Muscle of arm (tissue), 14 donors: ENCODE results near the gene RCAN1. TPM values are rescaled to one million over a fixed set of nuclear protein-coding genes. Genes with fewer than 3 reads are reported as not detected.

ENCODE experiments used
- DNase-seq: peaks from one replicate; pipeline ENCODE4 v3.0.0-alpha.2; 2013
- long read RNA-seq, 11 donors: transcript quantifications; one replicate each; lab custom pipeline, GENCODE V29; 2026
- polyA plus RNA-seq, 12 donors: library from polyadenylated mRNA; unstranded; fragments of 120-200 nt; gene quantifications; one replicate each; pipeline ENCODE4 v1.2.1, GENCODE V29; 2013; ENCODE audit not compliant: insufficient read length in 12 of 12

Gene RCAN1
- 10 to 100 TPM in 11 of 12 donors, not detected in 1; 17.6 to 76.2 (median 29.1) TPM for polyA plus RNA-seq
- long read RNA-seq, donor 1, transcript RCAN1-202 (4 exons, 2,408 nt): major isoform, 15 of 24 reads
- long read RNA-seq, donor 1, partial matches to known transcripts: 0 of 24 reads
- long read RNA-seq, donor 1, other reads (novel, unspliced or antisense): 0 of 24 reads
- long read RNA-seq, donor 2, transcript RCAN1-202 (4 exons, 2,408 nt): minor isoform, 5 of 14 reads
- long read RNA-seq, donor 2, transcript RCAN1-201 (4 exons, 2,490 nt): major isoform, 9 of 14 reads
- long read RNA-seq, donor 2, partial matches to known transcripts: 0 of 14 reads
- long read RNA-seq, donor 2, other reads (novel, unspliced or antisense): 0 of 14 reads
- long read RNA-seq, donor 3, partial matches to known transcripts: 5 of 9 reads
- long read RNA-seq, donor 3, other reads (novel, unspliced or antisense): 0 of 9 reads
- long read RNA-seq, donor 4, partial matches to known transcripts: 0 of 3 reads
- long read RNA-seq, donor 4, other reads (novel, unspliced or antisense): 0 of 3 reads
- long read RNA-seq, donor 5, transcript RCAN1-201 (4 exons, 2,490 nt): major isoform, 5 of 8 reads
- long read RNA-seq, donor 5, partial matches to known transcripts: 0 of 8 reads
- long read RNA-seq, donor 5, other reads (novel, unspliced or antisense): 0 of 8 reads
- long read RNA-seq, donor 6, transcript RCAN1-202 (4 exons, 2,408 nt): major isoform, 12 of 15 reads
- long read RNA-seq, donor 6, partial matches to known transcripts: 0 of 15 reads
- long read RNA-seq, donor 6, other reads (novel, unspliced or antisense): 0 of 15 reads
- long read RNA-seq, donor 7, transcript RCAN1-201 (4 exons, 2,490 nt): major isoform, 5 of 7 reads
- long read RNA-seq, donor 7, partial matches to known transcripts: 0 of 7 reads
- long read RNA-seq, donor 7, other reads (novel, unspliced or antisense): 0 of 7 reads
- long read RNA-seq, donor 8, partial matches to known transcripts: 5 of 13 reads
- long read RNA-seq, donor 8, other reads (novel, unspliced or antisense): 0 of 13 reads
- long read RNA-seq, donor 9, transcript RCAN1-202 (4 exons, 2,408 nt): major isoform, 5 of 12 reads
- long read RNA-seq, donor 9, partial matches to known transcripts: 0 of 12 reads
- long read RNA-seq, donor 9, other reads (novel, unspliced or antisense): 0 of 12 reads
- long read RNA-seq, donor 10, partial matches to known transcripts: 5 of 10 reads
- long read RNA-seq, donor 10, other reads (novel, unspliced or antisense): 0 of 10 reads
- long read RNA-seq, donor 11, transcript RCAN1-201 (4 exons, 2,490 nt): minor isoform, 6 of 53 reads
- long read RNA-seq, donor 11, transcript RCAN1-202 (4 exons, 2,408 nt): major isoform, 25 of 53 reads
- long read RNA-seq, donor 11, partial matches to known transcripts: 20 of 53 reads
- long read RNA-seq, donor 11, other reads (novel, unspliced or antisense): 0 of 53 reads

GRCh38 chr21:34614628-34615486 lies at the start of gene RCAN1:
TSS of gene RCAN1 (minus strand) at chr21:34615113. CDS start at chr21:34615011, 102 bp downstream.
- DNase-seq: peak; percentile 94

GRCh38 chr21:34661848-34662247 lies 46.9 kb upstream of the RCAN1 start:
- DNase-seq: no peak

DNA sequence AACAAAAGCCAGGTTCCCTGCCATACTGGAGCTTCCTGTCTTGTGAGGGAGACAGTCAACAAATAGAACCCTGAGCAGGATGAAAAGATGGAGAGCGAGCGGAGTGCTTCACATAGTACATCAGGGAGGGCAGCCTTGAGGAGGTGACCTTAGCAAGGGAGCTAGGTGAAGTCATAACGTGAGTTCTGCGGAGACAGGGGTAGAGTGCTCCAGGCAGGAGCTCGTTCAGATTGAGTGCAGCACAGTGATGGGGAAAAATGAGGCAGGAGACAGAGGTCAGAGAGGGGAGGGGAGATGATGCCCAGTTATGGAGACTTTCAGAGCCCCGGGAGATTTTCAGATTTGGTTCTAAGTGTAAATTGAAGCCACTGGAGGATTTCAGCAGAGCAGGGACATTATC lies 38.6 kb upstream of the RCAN1 start:
- DNase-seq: no peak

- DNase-seq: no peak
Observed at GRCh38 chr21:34651642-34652041, 36.7 kb upstream of the RCAN1 start.

GRCh38 chr21:34650861-34651431 lies 36.0 kb upstream of the RCAN1 start:
- DNase-seq: no peak

GRCh38 chr21:34649400-34649799 lies 34.5 kb upstream of the RCAN1 start:
- DNase-seq: no peak

GRCh38 chr21:34648739-34649297 lies 33.9 kb upstream of the RCAN1 start:
- DNase-seq: no peak

GRCh38 chr21:34647555-34647954 lies 32.6 kb upstream of the RCAN1 start:
- DNase-seq: no peak

- no peak for DNase-seq
Observed at GRCh38 chr21:34644825-34645224, 29.9 kb upstream of the RCAN1 start.

- no peak for DNase-seq
Observed at GRCh38 chr21:34642211-34643075, 27.5 kb upstream of the RCAN1 start.

- no peak for DNase-seq
Observed at GRCh38 chr21:34640858-34641257, 25.9 kb upstream of the RCAN1 start.

DNA sequence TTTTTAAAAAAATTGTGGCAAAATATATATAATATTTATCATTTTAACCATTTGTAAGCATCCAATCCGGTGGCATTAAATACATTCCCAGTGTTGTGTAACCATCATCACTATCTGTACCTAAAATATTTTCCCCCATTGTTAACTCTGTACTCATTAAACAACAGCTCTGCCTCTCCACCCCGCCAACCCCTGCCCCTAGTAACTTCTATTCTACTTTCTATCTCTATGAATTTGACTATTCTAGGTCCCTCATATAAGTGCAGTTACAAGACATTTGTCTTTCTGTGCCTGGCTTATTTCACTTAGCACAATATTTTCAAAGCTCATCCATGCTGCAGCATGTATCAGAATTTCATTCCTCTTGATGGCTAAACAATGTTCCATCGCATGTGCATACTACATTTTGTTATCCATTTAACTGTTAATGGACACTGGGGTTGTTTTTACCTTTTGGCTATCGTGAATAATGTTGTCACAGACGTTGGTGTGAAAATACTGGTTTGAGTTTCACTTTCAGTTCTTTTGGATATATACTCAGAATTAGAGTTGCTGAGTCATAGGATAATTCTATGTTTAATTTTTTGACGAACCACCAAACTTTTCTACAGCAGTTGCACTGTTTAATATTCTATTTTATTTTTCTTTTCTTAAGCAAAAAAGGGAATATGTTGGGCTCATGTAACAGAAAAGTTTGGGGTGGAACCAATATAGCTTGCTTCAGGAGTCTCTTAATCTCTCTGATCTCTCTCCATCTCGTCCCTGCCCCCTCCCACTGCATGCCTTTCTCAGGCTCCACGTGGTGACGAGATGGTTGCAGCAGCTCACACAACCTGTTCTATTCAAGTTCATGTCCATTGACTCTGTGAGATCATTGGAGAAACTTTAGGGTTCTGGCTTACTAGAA lies 25.2 kb upstream of the RCAN1 start:
- DNase-seq: no peak

- DNase-seq: no peak
Observed at GRCh38 chr21:34639250-34639649, 24.3 kb upstream of the RCAN1 start.

DNA sequence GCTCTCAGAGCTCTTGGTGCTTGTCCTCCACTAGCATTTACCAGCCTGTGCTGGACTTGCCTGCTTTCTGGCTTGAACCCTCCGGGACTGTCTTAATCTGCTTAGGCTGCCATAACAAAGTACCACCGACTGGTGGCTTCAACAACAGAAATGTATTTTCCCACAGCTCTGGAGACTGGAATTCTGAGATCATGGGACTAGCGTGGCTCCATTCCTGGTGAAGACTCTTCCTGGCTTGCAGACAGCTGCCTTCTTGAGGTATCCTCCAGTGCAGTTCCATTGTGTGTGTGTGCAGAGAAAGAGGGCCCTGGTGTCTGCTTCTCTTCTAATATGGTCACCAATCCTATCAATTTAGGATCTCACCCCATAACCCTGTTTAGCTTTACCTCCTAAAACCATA lies 22.0 kb upstream of the RCAN1 start:
- no peak for DNase-seq

DNA sequence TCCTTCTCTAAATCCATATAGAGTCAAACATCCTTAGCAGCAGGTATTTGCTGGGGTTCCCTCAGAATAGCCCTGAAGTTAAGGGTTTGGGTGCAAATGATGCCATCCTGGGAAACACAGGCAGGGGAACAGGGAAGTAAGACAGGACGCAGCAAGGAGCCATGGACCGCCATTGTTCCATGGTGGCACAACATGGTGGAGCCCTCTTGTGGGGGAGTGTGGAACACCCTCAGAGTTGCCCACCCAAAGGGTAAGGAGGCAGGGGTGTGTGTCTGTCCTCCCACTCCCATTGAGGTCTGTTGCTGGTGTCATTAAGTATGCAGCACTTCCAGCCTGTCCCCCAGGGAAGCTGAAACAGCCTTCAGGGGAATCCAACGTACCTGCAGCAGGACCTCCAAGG lies 20.4 kb upstream of the RCAN1 start:
- no peak for DNase-seq

- DNase-seq: no peak
Observed at GRCh38 chr21:34632498-34632897, 17.6 kb upstream of the RCAN1 start.

DNA sequence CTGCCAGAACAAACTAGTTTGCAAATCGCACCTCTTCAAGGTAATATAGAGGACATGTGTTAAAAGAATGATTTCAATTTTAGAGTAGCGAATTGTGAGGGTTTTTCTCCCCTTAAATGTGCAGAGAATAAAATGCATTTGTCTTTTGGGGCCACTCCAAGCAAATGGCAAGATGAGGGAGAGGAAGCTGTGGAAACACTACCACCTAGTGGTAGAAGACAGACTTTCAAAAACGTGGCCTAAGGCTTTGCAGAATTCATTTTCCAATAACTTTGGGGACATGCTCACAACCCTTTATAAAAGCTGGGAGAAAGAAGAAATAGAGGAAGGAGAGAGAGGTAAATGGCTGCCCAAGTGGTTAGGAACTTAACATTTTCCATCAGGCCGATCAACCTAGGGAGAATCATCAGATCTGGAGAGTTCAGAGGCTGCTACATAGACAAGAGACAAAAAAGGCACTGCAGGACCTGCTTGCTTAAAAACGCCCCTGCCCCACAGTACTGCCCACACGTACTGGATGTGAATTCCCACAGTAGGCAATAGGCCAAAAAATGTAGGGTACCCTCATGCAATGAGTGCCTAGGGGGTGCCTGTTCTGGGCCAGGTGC lies 15.7 kb upstream of the RCAN1 start:
- peak; percentile 69 for DNase-seq
